ENCODE results near the gene AHSG. TPM values are rescaled to one million over a fixed set of nuclear protein-coding genes. Genes with fewer than 3 reads are reported as not detected.

The AHSG gene
- total and polyA plus RNA-seq, 10 of the 15 experiments (the other 5 are each of a cell fraction or from before 2014, with no cell fraction given): 0.06 to 0.90 (median 0.15) TPM; not detected in 7

GRCh38 chr3:186653080-186653707 lies 40.3 kb downstream of the AHSG start (continued):
- TF ChIP-seq, protein P1, sequence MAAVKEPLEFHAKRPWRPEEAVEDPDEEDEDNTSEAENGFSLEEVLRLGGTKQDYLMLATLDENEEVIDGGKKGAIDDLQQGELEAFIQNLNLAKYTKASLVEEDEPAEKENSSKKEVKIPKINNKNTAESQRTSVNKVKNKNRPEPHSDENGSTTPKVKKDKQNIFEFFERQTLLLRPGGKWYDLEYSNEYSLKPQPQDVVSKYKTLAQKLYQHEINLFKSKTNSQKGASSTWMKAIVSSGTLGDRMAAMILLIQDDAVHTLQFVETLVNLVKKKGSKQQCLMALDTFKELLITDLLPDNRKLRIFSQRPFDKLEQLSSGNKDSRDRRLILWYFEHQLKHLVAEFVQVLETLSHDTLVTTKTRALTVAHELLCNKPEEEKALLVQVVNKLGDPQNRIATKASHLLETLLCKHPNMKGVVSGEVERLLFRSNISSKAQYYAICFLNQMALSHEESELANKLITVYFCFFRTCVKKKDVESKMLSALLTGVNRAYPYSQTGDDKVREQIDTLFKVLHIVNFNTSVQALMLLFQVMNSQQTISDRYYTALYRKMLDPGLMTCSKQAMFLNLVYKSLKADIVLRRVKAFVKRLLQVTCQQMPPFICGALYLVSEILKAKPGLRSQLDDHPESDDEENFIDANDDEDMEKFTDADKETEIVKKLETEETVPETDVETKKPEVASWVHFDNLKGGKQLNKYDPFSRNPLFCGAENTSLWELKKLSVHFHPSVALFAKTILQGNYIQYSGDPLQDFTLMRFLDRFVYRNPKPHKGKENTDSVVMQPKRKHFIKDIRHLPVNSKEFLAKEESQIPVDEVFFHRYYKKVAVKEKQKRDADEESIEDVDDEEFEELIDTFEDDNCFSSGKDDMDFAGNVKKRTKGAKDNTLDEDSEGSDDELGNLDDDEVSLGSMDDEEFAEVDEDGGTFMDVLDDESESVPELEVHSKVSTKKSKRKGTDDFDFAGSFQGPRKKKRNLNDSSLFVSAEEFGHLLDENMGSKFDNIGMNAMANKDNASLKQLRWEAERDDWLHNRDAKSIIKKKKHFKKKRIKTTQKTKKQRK (IDR thresholded peaks at IDR 0.05; ENCODE audit: low read depth, low read length): no peak
- TF ChIP-seq KLF5 (IDR thresholded peaks at IDR 0.05; ENCODE audit: partially characterized antibody) (no peak), NBN (IDR thresholded peaks at IDR 0.05) (0 out of 2 replicates have a peak, but pooled peaks have one; percentile 73), BACH1 (IDR thresholded peaks at IDR 0.05; ENCODE audit: borderline replicate concordance) (peak; percentile 34; the same call in 1 of the 2 replicates), MXI1 (IDR thresholded peaks at IDR 0.05; ENCODE audit: low read depth, low read length) (0 out of 2 replicates have a peak, but pooled peaks have one; percentile 51), MTA2 (IDR thresholded peaks at IDR 0.05; ENCODE audit: low read depth) (peak; percentile 18; the same call in 1 of the 2 replicates), ETV6 (conservative IDR thresholded peaks at IDR 0.05 in 1 of 2, IDR thresholded peaks at IDR 0.05 in 1 of 2; ENCODE audit: borderline replicate concordance in 1 of 2, low read depth in 1 of 2) (no peak), RUNX3 (IDR thresholded peaks at IDR 0.05; ENCODE audit: low read length) (no peak), RELB (IDR thresholded peaks at IDR 0.05; ENCODE audit: low read depth) (no peak), IKZF1 (conservative IDR thresholded peaks at IDR 0.05) (0 out of 2 replicates have a peak, but pooled peaks have one; percentile 29), RB1 (IDR thresholded peaks at IDR 0.05; ENCODE audit: borderline replicate concordance) (no peak), E2F4 (IDR thresholded peaks at IDR 0.05; ENCODE audit: low read depth, low read length) (no peak)
- TF ChIP-seq, protein P2, sequence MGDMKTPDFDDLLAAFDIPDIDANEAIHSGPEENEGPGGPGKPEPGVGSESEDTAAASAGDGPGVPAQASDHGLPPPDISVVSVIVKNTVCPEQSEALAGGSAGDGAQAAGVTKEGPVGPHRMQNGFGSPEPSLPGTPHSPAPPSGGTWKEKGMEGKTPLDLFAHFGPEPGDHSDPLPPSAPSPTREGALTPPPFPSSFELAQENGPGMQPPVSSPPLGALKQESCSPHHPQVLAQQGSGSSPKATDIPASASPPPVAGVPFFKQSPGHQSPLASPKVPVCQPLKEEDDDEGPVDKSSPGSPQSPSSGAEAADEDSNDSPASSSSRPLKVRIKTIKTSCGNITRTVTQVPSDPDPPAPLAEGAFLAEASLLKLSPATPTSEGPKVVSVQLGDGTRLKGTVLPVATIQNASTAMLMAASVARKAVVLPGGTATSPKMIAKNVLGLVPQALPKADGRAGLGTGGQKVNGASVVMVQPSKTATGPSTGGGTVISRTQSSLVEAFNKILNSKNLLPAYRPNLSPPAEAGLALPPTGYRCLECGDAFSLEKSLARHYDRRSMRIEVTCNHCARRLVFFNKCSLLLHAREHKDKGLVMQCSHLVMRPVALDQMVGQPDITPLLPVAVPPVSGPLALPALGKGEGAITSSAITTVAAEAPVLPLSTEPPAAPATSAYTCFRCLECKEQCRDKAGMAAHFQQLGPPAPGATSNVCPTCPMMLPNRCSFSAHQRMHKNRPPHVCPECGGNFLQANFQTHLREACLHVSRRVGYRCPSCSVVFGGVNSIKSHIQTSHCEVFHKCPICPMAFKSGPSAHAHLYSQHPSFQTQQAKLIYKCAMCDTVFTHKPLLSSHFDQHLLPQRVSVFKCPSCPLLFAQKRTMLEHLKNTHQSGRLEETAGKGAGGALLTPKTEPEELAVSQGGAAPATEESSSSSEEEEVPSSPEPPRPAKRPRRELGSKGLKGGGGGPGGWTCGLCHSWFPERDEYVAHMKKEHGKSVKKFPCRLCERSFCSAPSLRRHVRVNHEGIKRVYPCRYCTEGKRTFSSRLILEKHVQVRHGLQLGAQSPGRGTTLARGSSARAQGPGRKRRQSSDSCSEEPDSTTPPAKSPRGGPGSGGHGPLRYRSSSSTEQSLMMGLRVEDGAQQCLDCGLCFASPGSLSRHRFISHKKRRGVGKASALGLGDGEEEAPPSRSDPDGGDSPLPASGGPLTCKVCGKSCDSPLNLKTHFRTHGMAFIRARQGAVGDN (IDR thresholded peaks at IDR 0.05): no peak
- TF ChIP-seq, protein P3, sequence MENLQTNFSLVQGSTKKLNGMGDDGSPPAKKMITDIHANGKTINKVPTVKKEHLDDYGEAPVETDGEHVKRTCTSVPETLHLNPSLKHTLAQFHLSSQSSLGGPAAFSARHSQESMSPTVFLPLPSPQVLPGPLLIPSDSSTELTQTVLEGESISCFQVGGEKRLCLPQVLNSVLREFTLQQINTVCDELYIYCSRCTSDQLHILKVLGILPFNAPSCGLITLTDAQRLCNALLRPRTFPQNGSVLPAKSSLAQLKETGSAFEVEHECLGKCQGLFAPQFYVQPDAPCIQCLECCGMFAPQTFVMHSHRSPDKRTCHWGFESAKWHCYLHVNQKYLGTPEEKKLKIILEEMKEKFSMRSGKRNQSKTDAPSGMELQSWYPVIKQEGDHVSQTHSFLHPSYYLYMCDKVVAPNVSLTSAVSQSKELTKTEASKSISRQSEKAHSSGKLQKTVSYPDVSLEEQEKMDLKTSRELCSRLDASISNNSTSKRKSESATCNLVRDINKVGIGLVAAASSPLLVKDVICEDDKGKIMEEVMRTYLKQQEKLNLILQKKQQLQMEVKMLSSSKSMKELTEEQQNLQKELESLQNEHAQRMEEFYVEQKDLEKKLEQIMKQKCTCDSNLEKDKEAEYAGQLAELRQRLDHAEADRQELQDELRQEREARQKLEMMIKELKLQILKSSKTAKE (IDR thresholded peaks at IDR 0.05; ENCODE audit: low read depth, poor library complexity, severe bottlenecking): peak; percentile 40
